IPS DF 6.9 (cell line): Measurements from ENCODE around the gene EIF4ENIF1.
A peak's percentile ranks its signal among the peaks of the same experiment; 100 is the strongest.

Experiments used
- DNase-seq: peaks from one replicate; pipeline ENCODE4 v3.0.0-alpha.2; 2013; ENCODE audit warnings: low read depth, low spot score
- H3K27ac ChIP-seq: one replicate; pipeline ENCODE4 v1.5.1; 2013; ENCODE audit warnings: low read length, control low read depth
- H3K27me3 ChIP-seq: 2 replicates; pipeline ENCODE4 v1.6.1; 2013; ENCODE audit warnings: mild to moderate bottlenecking, low read length; ENCODE audit not compliant: control insufficient read depth, insufficient read depth
- H3K36me3 ChIP-seq: 2 replicates; pipeline ENCODE4 v1.6.1; 2013; ENCODE audit warnings: low read length; ENCODE audit not compliant: control insufficient read depth, insufficient read depth
- H3K4me1 ChIP-seq: 2 replicates; pipeline ENCODE4 v1.6.1; 2013; ENCODE audit warnings: low read length; ENCODE audit not compliant: control insufficient read depth, insufficient read depth
- H3K4me3 ChIP-seq: 2 replicates; pipeline ENCODE4 v1.5.1; 2013; ENCODE audit warnings: mild to moderate bottlenecking, low read length
- H3K9me3 ChIP-seq: 2 replicates; pipeline ENCODE4 v1.6.1; 2013; ENCODE audit warnings: low read length, inconsistent platforms; ENCODE audit not compliant: control insufficient read depth, insufficient read depth
- WGBS: extraction: QIAGEN DNeasy Blood & Tissue Kit; methylation state at CpG from one replicate; pipeline ENCODE4 v1.1.7; 2013; ENCODE audit warnings: mixed read lengths, missing lambda C conversion rate; ENCODE audit not compliant: insufficient read length, insufficient coverage; 5-methylcytosine and 5-hydroxymethylcytosine counted together

Gene EIF4ENIF1

DNA sequence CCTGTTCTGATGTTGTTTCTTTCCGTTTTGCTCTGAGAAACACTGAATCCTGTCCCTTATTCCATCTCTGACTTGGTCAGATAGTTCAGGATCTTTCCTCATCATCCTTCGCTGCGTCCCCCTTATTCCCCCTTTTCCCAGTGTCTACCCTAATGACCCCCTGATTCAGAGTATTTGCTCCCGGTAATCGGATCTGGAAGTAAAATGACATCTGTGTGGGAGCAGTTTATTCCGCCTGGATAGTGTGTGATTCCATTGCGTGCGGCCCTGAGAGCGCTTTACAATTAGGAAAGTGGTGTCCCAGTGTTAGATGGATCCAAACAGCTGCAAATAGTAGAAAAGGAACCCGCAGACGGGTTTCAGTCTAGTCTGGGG lies 89.6 kb downstream of the EIF4ENIF1 start:
- no peak for DNase-seq
- H3K27me3 ChIP-seq, result no peaks in the 10 kb centered on the region
- WGBS, result no CpG with 5 or more reads among the region's 11 CpGs
- H3K4me3 ChIP-seq, result peak overlapping the region; percentile 94
- no peaks in the 10 kb centered on the region; the same call in 1 of the 2 replicates for H3K36me3 ChIP-seq
- H3K4me1 ChIP-seq, result no peaks in the 10 kb centered on the region
- H3K9me3 ChIP-seq, result no peaks in the 10 kb centered on the region
- no peak overlapping the region for H3K27ac ChIP-seq

DNA sequence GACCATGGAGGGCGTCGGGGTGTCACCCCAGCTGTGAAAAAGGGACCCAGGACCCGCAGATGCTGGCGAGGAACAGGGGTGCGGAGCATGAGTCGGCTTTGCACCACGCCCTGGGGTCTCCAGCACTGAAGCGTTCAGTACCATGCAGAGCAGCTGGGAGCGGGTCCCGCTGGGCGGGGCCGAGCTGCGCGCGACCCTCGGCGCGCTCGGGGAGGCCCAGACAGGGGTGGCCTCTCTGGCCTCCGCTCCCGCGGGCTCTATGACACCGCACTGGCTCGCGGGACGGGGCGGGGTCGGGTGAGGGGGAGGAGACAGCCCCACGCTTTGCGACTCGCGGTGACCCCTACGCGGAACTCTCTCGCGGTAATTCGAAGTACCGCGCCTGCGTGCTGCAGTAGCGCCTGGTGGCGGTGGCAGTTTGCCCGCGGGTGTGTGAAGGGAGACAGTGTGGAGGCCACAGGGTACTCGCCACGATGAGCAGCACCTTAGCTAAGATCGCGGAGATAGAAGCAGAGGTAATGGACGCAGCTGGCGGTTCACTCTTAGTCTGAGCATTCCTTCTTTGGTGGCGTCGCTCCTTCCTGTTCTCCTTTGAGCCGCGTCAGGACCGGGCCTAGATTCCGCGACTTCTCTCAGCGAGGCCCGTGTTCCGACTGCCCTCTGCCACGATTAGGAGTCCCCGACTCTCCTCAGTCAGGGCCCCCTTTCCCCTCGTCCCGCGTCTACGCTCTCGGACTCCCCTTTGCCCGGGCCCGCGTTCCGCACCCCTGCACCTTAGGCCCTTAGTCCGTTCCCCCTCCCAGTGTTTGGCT lies 90.2 kb downstream of the EIF4ENIF1 start, which contains the start of gene DRG1:
Gene DRG1, plus strand, starts transcription at position 394 of the 812 bp plus-strand sequence. Its CDS starts 80 bp downstream, at position 474.
- Histone ChIP-seq H3K4me1 (no peaks in the 10 kb centered on the region), H3K9me3 (no peaks in the 10 kb centered on the region), H3K27ac (no peak within 1 kb of the TSS), H3K36me3 (no peaks in the 10 kb centered on the region; the same call in 1 of the 2 replicates), H3K4me3 (peak within 1 kb of the TSS; percentile 94), H3K27me3 (no peaks in the 10 kb centered on the region)
- DNase-seq, result peak; percentile 82
- WGBS, result no CpG with 5 or more reads among the region's 72 CpGs

DNA sequence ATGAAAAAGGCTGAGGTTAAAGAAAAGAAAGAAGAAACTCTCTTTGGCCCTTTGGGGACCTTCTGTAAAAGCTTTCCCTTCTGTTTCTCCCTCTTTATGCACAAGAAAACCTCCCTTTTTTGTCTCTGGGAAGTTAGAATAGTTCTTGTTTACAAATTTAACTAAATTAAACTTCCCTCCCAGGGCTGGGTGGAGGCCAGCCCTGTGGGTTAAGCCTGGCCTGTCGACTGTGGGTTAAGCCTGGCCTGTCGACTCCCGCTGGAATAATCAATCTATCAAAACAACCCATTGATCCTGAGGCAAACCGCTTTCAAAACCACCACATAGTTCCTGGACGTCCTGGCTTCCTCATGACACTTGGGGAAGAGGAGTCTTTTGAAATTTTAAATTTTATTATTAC lies 91.4 kb downstream of the EIF4ENIF1 start:
- no peaks in the 10 kb centered on the region for H3K4me1 ChIP-seq
- H3K4me3 ChIP-seq, result no peak overlapping the region
- H3K27me3 ChIP-seq, result no peaks in the 10 kb centered on the region
- no peak overlapping the region for H3K27ac ChIP-seq
- no peak for DNase-seq
- WGBS, result no CpG with 5 or more reads among the region's 5 CpGs
- no peaks in the 10 kb centered on the region; the same call in 1 of the 2 replicates for H3K36me3 ChIP-seq
- H3K9me3 ChIP-seq, result no peaks in the 10 kb centered on the region

DNA sequence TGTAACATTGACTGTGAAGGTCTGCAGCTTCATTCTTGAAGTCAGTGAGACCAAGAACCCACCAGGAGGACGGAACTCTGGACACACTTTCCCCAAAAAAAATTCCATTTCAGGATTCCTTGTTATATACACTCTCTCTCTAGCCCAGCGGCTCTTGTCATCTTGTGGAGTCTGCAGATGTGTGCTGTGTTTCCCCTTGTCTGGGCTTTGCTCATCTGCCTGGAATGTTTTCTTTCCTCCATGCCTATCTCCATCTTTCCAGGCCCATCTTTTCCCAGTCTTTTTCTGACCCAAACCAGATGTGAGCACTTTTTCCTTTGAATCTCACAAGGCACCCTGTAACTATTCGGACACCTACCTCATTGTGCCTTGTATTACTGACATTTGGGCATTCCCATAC lies 95.3 kb downstream of the EIF4ENIF1 start:
- no peaks in the 10 kb centered on the region for H3K4me1 ChIP-seq
- H3K36me3 ChIP-seq, result no peaks in the 10 kb centered on the region
- no peak overlapping the region for H3K27ac ChIP-seq
- no peak for DNase-seq
- H3K27me3 ChIP-seq, result no peaks in the 10 kb centered on the region
- no peaks in the 10 kb centered on the region for H3K9me3 ChIP-seq
- WGBS, result no CpG with 5 or more reads among the region's 3 CpGs
- no peak overlapping the region for H3K4me3 ChIP-seq

DNA sequence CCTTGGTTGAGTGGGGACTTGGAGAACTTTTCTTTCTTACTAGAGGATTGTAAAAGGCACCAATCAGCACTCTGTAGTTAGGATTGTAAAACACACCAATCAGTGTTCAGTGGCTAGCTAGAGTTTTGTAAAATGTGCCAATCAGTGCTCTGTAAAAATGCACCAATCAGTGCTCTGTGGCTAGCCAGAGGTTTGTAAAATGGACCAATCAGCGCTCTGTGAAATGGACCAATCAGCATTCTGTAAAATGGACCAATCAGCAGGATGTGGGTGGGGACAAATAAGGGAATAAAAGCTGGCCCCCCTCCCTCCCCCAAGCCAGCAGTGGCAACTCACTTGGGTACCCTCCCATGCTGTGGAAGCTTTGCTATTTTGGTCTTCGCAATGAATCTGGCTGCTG lies 95.7 kb downstream of the EIF4ENIF1 start:
- no CpG with 5 or more reads among the region's 2 CpGs for WGBS
- Histone ChIP-seq H3K27me3 (no peaks in the 10 kb centered on the region), H3K36me3 (no peaks in the 10 kb centered on the region), H3K4me1 (no peaks in the 10 kb centered on the region), H3K4me3 (no peak overlapping the region), H3K27ac (no peak overlapping the region), H3K9me3 (no peaks in the 10 kb centered on the region)
- DNase-seq, result no peak
